Measurements from ENCODE around the gene SPAG16.

DNA sequence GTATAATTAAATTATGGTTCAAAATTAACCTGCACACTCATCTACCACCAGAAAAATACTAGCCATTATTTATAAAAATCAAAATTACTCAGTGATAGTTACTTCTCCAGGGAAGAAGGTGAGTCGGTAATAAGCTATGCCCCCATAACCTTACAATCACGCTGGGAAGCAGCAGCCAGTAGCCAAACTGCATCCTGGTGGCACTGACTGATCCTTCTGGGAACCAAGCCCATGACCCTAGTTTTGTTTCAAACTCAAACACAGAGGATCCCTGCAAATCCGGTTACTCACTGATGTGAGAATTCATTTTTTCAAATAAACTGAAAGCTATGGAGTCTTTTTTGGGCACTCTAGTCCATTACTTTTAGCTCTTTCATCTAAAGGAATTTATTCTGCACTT lies 1038.4 kb downstream of the SPAG16 start:
- TF ChIP-seq, protein P1, sequence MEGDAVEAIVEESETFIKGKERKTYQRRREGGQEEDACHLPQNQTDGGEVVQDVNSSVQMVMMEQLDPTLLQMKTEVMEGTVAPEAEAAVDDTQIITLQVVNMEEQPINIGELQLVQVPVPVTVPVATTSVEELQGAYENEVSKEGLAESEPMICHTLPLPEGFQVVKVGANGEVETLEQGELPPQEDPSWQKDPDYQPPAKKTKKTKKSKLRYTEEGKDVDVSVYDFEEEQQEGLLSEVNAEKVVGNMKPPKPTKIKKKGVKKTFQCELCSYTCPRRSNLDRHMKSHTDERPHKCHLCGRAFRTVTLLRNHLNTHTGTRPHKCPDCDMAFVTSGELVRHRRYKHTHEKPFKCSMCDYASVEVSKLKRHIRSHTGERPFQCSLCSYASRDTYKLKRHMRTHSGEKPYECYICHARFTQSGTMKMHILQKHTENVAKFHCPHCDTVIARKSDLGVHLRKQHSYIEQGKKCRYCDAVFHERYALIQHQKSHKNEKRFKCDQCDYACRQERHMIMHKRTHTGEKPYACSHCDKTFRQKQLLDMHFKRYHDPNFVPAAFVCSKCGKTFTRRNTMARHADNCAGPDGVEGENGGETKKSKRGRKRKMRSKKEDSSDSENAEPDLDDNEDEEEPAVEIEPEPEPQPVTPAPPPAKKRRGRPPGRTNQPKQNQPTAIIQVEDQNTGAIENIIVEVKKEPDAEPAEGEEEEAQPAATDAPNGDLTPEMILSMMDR (IDR thresholded peaks at IDR 0.05), result no peak
- no peak for TF ChIP-seq POLR2A (IDR thresholded peaks at IDR 0.05)
